H9 (cell line): ENCODE data around the gene SRGAP1. TPM values are rescaled to one million over a fixed set of nuclear protein-coding genes. Genes with fewer than 3 reads are reported as not detected.

Source experiments
- DNase-seq: peaks from one replicate; pipeline ENCODE4 v3.0.0-alpha.2; 2017
- H2AFZ ChIP-seq: one replicate; pipeline ENCODE4 v1.6.1; 2013; ENCODE audit warnings: mild to moderate bottlenecking, low read length, control low read depth, moderate library complexity
- H2AK5ac ChIP-seq: 2 replicates; pipeline ENCODE4 v1.6.1; 2013; ENCODE audit warnings: low read length, control low read depth, mixed read lengths; ENCODE audit not compliant: insufficient read length
- H2BK120ac ChIP-seq: one replicate; pipeline ENCODE4 v1.6.1; 2013; ENCODE audit warnings: low read depth, mild to moderate bottlenecking, low read length, control low read depth, inconsistent platforms; ENCODE audit not compliant: poor library complexity, severe bottlenecking
- H2BK12ac ChIP-seq: 2 replicates; pipeline ENCODE4 v1.6.1; 2013; ENCODE audit warnings: low read length, control low read depth, mixed read lengths, low read depth; ENCODE audit not compliant: insufficient read length
- H2BK15ac ChIP-seq: 2 replicates; pipeline ENCODE4 v1.6.1; 2013; ENCODE audit warnings: low read depth, low read length, control low read depth
- H2BK20ac ChIP-seq: one replicate; pipeline ENCODE4 v1.6.1; 2013; ENCODE audit warnings: low read depth, mild to moderate bottlenecking, low read length, control low read depth, inconsistent platforms; ENCODE audit not compliant: poor library complexity, severe bottlenecking
- H2BK5ac ChIP-seq: 2 replicates; pipeline ENCODE4 v1.6.1; 2013; ENCODE audit warnings: low read length, control low read depth, mixed read lengths; ENCODE audit not compliant: insufficient read length
- H3K14ac ChIP-seq: 2 replicates; pipeline ENCODE4 v1.6.1; 2013; ENCODE audit warnings: low read length, control low read depth; ENCODE audit not compliant: insufficient read depth
- H3K18ac ChIP-seq: 2 replicates; pipeline ENCODE4 v1.6.1; 2013; ENCODE audit warnings: low read depth, mild to moderate bottlenecking, mixed read lengths, low read length, control low read depth; ENCODE audit not compliant: insufficient read length
- H3K23ac ChIP-seq: 2 replicates; pipeline ENCODE4 v1.6.1; 2013; ENCODE audit warnings: low read length, control low read depth, mixed read lengths, low read depth; ENCODE audit not compliant: insufficient read length
- H3K23me2 ChIP-seq: 2 replicates; pipeline ENCODE4 v1.6.1; 2013; ENCODE audit warnings: low read depth, mild to moderate bottlenecking, mixed read lengths, low read length, control low read depth; ENCODE audit not compliant: insufficient read length, poor library complexity, severe bottlenecking
- H3K27ac ChIP-seq: 2 replicates; pipeline ENCODE4 v1.5.1; 2013; ENCODE audit warnings: low read length, control low read depth, mixed read lengths, low read depth; ENCODE audit not compliant: insufficient read length
- H3K27me3 ChIP-seq: 2 replicates; pipeline ENCODE4 v1.6.1; 2013; ENCODE audit warnings: low read length, control low read depth, inconsistent platforms; ENCODE audit not compliant: insufficient read depth
- H3K4ac ChIP-seq: 2 replicates; pipeline ENCODE4 v1.6.1; 2013; ENCODE audit warnings: low read depth, mild to moderate bottlenecking, control low read depth, inconsistent platforms, low read length, moderate library complexity
- H3K4me1 ChIP-seq: 2 replicates; pipeline ENCODE4 v1.6.1; 2013; ENCODE audit warnings: low read length, control low read depth, inconsistent platforms; ENCODE audit not compliant: insufficient read depth
- H3K4me2 ChIP-seq: 2 replicates; pipeline ENCODE4 v1.6.1; 2013; ENCODE audit warnings: low read length, control low read depth, mixed read lengths; ENCODE audit not compliant: insufficient read length, insufficient read depth
- H3K56ac ChIP-seq: 2 replicates; pipeline ENCODE4 v1.6.1; 2013; ENCODE audit warnings: low read depth, mild to moderate bottlenecking, mixed read lengths, low read length, control low read depth; ENCODE audit not compliant: insufficient read length
- H3K79me1 ChIP-seq: 2 replicates; pipeline ENCODE4 v1.6.1; 2013; ENCODE audit warnings: low read depth, mild to moderate bottlenecking, moderate library complexity, low read length, control low read depth, inconsistent platforms; ENCODE audit not compliant: insufficient read depth, poor library complexity, severe bottlenecking
- H3K79me2 ChIP-seq: 2 replicates; pipeline ENCODE4 v1.6.1; 2013; ENCODE audit warnings: low read length, control low read depth, inconsistent platforms; ENCODE audit not compliant: insufficient read depth
- H3K9ac ChIP-seq: 2 replicates; pipeline ENCODE4 v1.6.1; 2013; ENCODE audit warnings: low read length, control low read depth, mixed read lengths; ENCODE audit not compliant: insufficient read length; ENCODE audit errors: extremely low read depth
- H3K9me3 ChIP-seq: one replicate; pipeline ENCODE4 v1.6.1; 2013; ENCODE audit warnings: low read depth, low read length, inconsistent platforms; ENCODE audit not compliant: control insufficient read depth
- H3T11ph ChIP-seq: one replicate; pipeline ENCODE4 v1.6.1; 2013; ENCODE audit warnings: mild to moderate bottlenecking, low read length, control low read depth, inconsistent platforms
- H4K20me1 ChIP-seq: one replicate; pipeline ENCODE4 v1.6.1; 2013; ENCODE audit not compliant: control insufficient read depth, insufficient read length, insufficient read depth
- H4K5ac ChIP-seq: 2 replicates; pipeline ENCODE4 v1.6.1; 2013; ENCODE audit warnings: low read depth, mild to moderate bottlenecking, mixed read lengths, low read length, control low read depth; ENCODE audit not compliant: insufficient read length
- H4K8ac ChIP-seq: replicated peaks from 2 replicates; pipeline ENCODE4 v1.6.1; 2013; ENCODE audit warnings: low read length, control low read depth, mixed read lengths, low read depth; ENCODE audit not compliant: insufficient read length
- H4K91ac ChIP-seq: 2 replicates; pipeline ENCODE4 v1.6.1; 2013; ENCODE audit warnings: low read depth, mild to moderate bottlenecking, moderate library complexity, mixed read lengths, low read length, control low read depth; ENCODE audit not compliant: insufficient read length
- H3K27ac Mint-ChIP-seq, 3 experiments: 2 replicates in 2 of 3; 3 replicates in 1 of 3; pipeline ENCODE4 v1.8.0; 2020 to 2021; ENCODE audit warnings: mixed read lengths in 3 of 3, mild to moderate bottlenecking in 1 of 3, moderate library complexity in 1 of 3
- H3K27me3 Mint-ChIP-seq: 2 replicates; pipeline ENCODE4 v1.8.0; 2021; ENCODE audit warnings: low read depth, mild to moderate bottlenecking, moderate library complexity, mixed read lengths
- H3K36me3 Mint-ChIP-seq, 3 experiments: 2 replicates in 2 of 3; 3 replicates in 1 of 3; pipeline ENCODE4 v1.8.0; 2020 to 2021; ENCODE audit warnings: low read depth in 3 of 3, mixed read lengths in 3 of 3; ENCODE audit not compliant: insufficient read depth in 1 of 3
- H3K4me1 Mint-ChIP-seq, 2 experiments: 2 replicates each; pipeline ENCODE4 v1.8.0; 2020; ENCODE audit warnings: mixed read lengths in 2 of 2
- H3K4me3 Mint-ChIP-seq, 2 experiments: 2 replicates in 1 of 2; 3 replicates in 1 of 2; pipeline ENCODE4 v1.8.0; 2020 to 2021; ENCODE audit warnings: mild to moderate bottlenecking in 2 of 2, mixed read lengths in 2 of 2, moderate library complexity in 1 of 2
- H3K9me3 Mint-ChIP-seq, 2 experiments: 2 replicates in 1 of 2; 3 replicates in 1 of 2; pipeline ENCODE4 v1.8.0; 2020; ENCODE audit warnings: mild to moderate bottlenecking in 2 of 2, mixed read lengths in 2 of 2, moderate library complexity in 1 of 2
- CTCF ChIP-seq: fragments of 200-600 bp; sonication (generic); conservative IDR thresholded peaks from 3 replicates; pipeline ENCODE4 v1.8.0; 2021; ENCODE audit warnings: antibody characterized with exemption, mild to moderate bottlenecking
- WGBS: extraction: QIAGEN DNeasy Blood & Tissue Kit; methylation state at CpG from one replicate; pipeline ENCODE4 v1.1.7; 2013; ENCODE audit warnings: missing lambda C conversion rate, low lambda C conversion rate, mixed read lengths; ENCODE audit not compliant: insufficient read length; ENCODE audit errors: extremely low coverage; 5-methylcytosine and 5-hydroxymethylcytosine counted together
- total RNA-seq: library from RNA; stranded (reverse); gene quantifications from 2 replicates; pipeline ENCODE4 v1.2.1, GENCODE V29; 2021

SRGAP1 gene
- total RNA-seq, 1 experiment from 2014 or later = 4.8 TPM

GRCh38 chr12:64083285-64084210, 239.0 kb downstream of the SRGAP1 start:
- no peak for DNase-seq
- H3K23me2 ChIP-seq = no peaks in the 10 kb centered on the region
- Mint-ChIP-seq H3K27ac (peak overlapping the region in 1 of 3 experiments; percentile 35; a peak in 1 of 7 replicates), H3K27me3 (no peaks in the 10 kb centered on the region), H3K4me1 (peaks cover 18 to 21% of the 10 kb centered on the region in 2 experiments), H3K4me3 (no peak overlapping the region), H3K9me3 (no peaks in the 10 kb centered on the region), H3K36me3 (peaks cover 0 to 8% (median 3%) of the 10 kb centered on the region in 3 experiments; a peak in 4 of 7 replicates)
- H3K79me1 ChIP-seq = no peaks in the 10 kb centered on the region
- no peak for TF ChIP-seq CTCF
- peaks cover 7% of the 10 kb centered on the region; the same call in 1 of the 2 replicates for H3K4me1 ChIP-seq
- H2BK15ac ChIP-seq = no peak overlapping the region
- H2BK5ac ChIP-seq = no peak overlapping the region
- no peak overlapping the region for H4K8ac ChIP-seq
- WGBS = no CpG with 5 or more reads among the region's 6 CpGs
- H3K9me3 ChIP-seq = no peaks in the 10 kb centered on the region
- no peak overlapping the region for H4K91ac ChIP-seq
- H3K27me3 ChIP-seq = no peaks in the 10 kb centered on the region
- no peak overlapping the region for H3K23ac ChIP-seq
- no peak overlapping the region for H3K14ac ChIP-seq
- no peak overlapping the region for H2AK5ac ChIP-seq
- no peak overlapping the region for H3K27ac ChIP-seq
- H3K18ac ChIP-seq = no peak overlapping the region
- no peaks in the 10 kb centered on the region for H3K79me2 ChIP-seq
- no peak overlapping the region for H3T11ph ChIP-seq
- no peak overlapping the region for H3K9ac ChIP-seq
- H3K56ac ChIP-seq = no peak overlapping the region
- no peak overlapping the region for H3K4me2 ChIP-seq
- no peak overlapping the region for H2BK12ac ChIP-seq
- H3K4ac ChIP-seq = no peak overlapping the region
- H4K20me1 ChIP-seq = no peaks in the 10 kb centered on the region
- no peak overlapping the region for H2BK120ac ChIP-seq
- H4K5ac ChIP-seq = no peak overlapping the region
- no peak overlapping the region for H2AFZ ChIP-seq
- H2BK20ac ChIP-seq = no peak overlapping the region
